ENCODE data around the gene VSTM4. TPM values are rescaled to one million over a fixed set of nuclear protein-coding genes. Genes with fewer than 3 reads are reported as not detected.

Gene VSTM4, protein sequence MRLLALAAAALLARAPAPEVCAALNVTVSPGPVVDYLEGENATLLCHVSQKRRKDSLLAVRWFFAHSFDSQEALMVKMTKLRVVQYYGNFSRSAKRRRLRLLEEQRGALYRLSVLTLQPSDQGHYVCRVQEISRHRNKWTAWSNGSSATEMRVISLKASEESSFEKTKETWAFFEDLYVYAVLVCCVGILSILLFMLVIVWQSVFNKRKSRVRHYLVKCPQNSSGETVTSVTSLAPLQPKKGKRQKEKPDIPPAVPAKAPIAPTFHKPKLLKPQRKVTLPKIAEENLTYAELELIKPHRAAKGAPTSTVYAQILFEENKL
- total RNA-seq (2014; rRNA removed; shearing (Covaris generic)) (0.23 and 0.66 TPM in 2 replicates), polyA plus RNA-seq (2016; fragmentation: Nextera tagmentation; extraction: Ambion mirVana) (0.21 and 0.56 TPM in 2 replicates)
- long read RNA-seq, partial matches to known transcripts, result 0 of 2 reads
- long read RNA-seq, other reads (novel, unspliced or antisense), result 0 of 2 reads

DNA sequence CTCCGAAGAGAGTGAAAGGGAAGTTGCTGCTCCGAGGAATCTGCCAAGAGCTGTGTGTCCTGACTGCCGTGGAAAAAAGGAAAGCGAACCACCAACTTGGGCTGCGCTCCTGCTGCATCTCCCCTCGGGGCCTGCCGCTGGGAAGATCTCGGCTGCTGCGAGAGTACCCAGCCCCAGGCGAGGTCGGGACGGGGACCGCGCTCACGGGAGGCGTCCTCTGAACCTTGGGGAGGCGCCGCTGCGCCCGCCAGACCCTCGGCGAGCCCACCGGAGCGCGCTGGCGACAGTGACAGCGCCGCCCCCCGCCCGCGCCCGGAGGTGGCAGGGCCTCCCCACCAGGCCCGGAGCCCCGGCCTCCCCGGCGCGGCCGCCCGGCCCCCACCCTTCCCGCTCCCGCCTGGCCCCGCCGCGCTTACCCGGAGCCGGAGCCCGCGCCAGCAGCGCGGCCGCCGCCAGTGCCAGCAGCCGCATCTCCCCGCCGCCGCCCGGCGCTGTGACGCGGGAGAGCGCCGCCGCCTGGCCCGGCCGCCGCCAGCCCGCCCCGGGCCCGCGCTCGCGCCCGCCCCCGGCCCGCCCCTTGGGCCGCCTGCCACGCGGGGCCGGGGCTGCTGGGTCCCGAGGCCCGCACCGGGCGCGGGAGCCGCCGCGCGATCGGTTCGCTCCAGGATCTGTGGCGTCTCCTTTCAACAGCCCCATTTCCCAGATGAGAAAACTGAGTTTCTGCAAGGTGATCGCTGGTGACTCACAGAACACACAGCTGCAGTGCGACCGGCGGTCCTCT, at the start of gene VSTM4:
Gene VSTM4 (minus strand): TSS at position 508 of the 781 bp plus-strand sequence. CDS start 37 bp downstream, at position 471.
- Histone ChIP-seq H3K36me3 (ENCODE audit: insufficient read depth) (no peaks in the 10 kb centered on the region), H3K4me2 (peak within 1 kb of the TSS; percentile 79), H3K27ac (ENCODE audit: low read depth) (no peak within 1 kb of the TSS), H3K4me3 (peak within 1 kb of the TSS; percentile 57), H3K27me3 (ENCODE audit: insufficient read depth) (peaks cover 11% of the 10 kb centered on the region), H3K9me2 (ENCODE audit: insufficient read depth) (no peaks in the 10 kb centered on the region), H4K20me1 (replicated peaks; ENCODE audit: insufficient read depth) (no peaks in the 10 kb centered on the region), H3F3A (replicated peaks; ENCODE audit: low read depth) (no peaks in the 10 kb centered on the region), H2AFZ (peak within 1 kb of the TSS; percentile 96), H3K4me1 (ENCODE audit: insufficient read depth) (no peaks in the 10 kb centered on the region), H3K79me2 (replicated peaks; ENCODE audit: insufficient read depth) (no peaks in the 10 kb centered on the region)
- DNase-seq (ENCODE audit: low spot score) (peak; percentile 61), ATAC-seq (peak; percentile 77)
- Mint-ChIP-seq H3K27ac (no peak within 1 kb of the TSS), H3K36me3 (ENCODE audit: low read depth) (no peaks in the 10 kb centered on the region), H3K4me1 (peaks cover 5% of the 10 kb centered on the region; the same call in 2 of the 3 replicates), H3K4me3 (peak within 1 kb of the TSS; percentile 80), H3K9me3 (no peaks in the 10 kb centered on the region), H3K27me3 (ENCODE audit: insufficient read depth, low read depth, poor library complexity) (peaks cover 10% of the 10 kb centered on the region)
- TF ChIP-seq ZNF114 (CRISPR knock-in tag; IDR thresholded peaks at IDR 0.05) (no peak), EZH2phosphoT487 (IDR thresholded peaks at IDR 0.05; ENCODE audit: unreplicated experiment) (no peak), POLR2AphosphoS5 (IDR thresholded peaks at IDR 0.05; ENCODE audit: low read depth) (no peak), JUNB (IDR thresholded peaks at IDR 0.05; ENCODE audit: unreplicated experiment) (no peak), NANOG (IDR thresholded peaks at IDR 0.05; ENCODE audit: borderline replicate concordance) (no peak), ZNF331 (CRISPR knock-in tag; IDR thresholded peaks at IDR 0.05; ENCODE audit: low read depth) (no peak), STAT1 (IDR thresholded peaks at IDR 0.05; ENCODE audit: unreplicated experiment) (no peak), CREB1 (CRISPR knock-in tag; IDR thresholded peaks at IDR 0.05; ENCODE audit: low read depth) (no peak)
- TF ChIP-seq, protein P1, sequence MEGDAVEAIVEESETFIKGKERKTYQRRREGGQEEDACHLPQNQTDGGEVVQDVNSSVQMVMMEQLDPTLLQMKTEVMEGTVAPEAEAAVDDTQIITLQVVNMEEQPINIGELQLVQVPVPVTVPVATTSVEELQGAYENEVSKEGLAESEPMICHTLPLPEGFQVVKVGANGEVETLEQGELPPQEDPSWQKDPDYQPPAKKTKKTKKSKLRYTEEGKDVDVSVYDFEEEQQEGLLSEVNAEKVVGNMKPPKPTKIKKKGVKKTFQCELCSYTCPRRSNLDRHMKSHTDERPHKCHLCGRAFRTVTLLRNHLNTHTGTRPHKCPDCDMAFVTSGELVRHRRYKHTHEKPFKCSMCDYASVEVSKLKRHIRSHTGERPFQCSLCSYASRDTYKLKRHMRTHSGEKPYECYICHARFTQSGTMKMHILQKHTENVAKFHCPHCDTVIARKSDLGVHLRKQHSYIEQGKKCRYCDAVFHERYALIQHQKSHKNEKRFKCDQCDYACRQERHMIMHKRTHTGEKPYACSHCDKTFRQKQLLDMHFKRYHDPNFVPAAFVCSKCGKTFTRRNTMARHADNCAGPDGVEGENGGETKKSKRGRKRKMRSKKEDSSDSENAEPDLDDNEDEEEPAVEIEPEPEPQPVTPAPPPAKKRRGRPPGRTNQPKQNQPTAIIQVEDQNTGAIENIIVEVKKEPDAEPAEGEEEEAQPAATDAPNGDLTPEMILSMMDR (conservative IDR thresholded peaks at IDR 0.05; ENCODE audit: low read depth in 2 of 2), result no peak
- TF ChIP-seq, protein P2, sequence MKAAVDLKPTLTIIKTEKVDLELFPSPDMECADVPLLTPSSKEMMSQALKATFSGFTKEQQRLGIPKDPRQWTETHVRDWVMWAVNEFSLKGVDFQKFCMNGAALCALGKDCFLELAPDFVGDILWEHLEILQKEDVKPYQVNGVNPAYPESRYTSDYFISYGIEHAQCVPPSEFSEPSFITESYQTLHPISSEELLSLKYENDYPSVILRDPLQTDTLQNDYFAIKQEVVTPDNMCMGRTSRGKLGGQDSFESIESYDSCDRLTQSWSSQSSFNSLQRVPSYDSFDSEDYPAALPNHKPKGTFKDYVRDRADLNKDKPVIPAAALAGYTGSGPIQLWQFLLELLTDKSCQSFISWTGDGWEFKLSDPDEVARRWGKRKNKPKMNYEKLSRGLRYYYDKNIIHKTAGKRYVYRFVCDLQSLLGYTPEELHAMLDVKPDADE (IDR thresholded peaks at IDR 0.05), result no peak
- TF ChIP-seq, protein P3, sequence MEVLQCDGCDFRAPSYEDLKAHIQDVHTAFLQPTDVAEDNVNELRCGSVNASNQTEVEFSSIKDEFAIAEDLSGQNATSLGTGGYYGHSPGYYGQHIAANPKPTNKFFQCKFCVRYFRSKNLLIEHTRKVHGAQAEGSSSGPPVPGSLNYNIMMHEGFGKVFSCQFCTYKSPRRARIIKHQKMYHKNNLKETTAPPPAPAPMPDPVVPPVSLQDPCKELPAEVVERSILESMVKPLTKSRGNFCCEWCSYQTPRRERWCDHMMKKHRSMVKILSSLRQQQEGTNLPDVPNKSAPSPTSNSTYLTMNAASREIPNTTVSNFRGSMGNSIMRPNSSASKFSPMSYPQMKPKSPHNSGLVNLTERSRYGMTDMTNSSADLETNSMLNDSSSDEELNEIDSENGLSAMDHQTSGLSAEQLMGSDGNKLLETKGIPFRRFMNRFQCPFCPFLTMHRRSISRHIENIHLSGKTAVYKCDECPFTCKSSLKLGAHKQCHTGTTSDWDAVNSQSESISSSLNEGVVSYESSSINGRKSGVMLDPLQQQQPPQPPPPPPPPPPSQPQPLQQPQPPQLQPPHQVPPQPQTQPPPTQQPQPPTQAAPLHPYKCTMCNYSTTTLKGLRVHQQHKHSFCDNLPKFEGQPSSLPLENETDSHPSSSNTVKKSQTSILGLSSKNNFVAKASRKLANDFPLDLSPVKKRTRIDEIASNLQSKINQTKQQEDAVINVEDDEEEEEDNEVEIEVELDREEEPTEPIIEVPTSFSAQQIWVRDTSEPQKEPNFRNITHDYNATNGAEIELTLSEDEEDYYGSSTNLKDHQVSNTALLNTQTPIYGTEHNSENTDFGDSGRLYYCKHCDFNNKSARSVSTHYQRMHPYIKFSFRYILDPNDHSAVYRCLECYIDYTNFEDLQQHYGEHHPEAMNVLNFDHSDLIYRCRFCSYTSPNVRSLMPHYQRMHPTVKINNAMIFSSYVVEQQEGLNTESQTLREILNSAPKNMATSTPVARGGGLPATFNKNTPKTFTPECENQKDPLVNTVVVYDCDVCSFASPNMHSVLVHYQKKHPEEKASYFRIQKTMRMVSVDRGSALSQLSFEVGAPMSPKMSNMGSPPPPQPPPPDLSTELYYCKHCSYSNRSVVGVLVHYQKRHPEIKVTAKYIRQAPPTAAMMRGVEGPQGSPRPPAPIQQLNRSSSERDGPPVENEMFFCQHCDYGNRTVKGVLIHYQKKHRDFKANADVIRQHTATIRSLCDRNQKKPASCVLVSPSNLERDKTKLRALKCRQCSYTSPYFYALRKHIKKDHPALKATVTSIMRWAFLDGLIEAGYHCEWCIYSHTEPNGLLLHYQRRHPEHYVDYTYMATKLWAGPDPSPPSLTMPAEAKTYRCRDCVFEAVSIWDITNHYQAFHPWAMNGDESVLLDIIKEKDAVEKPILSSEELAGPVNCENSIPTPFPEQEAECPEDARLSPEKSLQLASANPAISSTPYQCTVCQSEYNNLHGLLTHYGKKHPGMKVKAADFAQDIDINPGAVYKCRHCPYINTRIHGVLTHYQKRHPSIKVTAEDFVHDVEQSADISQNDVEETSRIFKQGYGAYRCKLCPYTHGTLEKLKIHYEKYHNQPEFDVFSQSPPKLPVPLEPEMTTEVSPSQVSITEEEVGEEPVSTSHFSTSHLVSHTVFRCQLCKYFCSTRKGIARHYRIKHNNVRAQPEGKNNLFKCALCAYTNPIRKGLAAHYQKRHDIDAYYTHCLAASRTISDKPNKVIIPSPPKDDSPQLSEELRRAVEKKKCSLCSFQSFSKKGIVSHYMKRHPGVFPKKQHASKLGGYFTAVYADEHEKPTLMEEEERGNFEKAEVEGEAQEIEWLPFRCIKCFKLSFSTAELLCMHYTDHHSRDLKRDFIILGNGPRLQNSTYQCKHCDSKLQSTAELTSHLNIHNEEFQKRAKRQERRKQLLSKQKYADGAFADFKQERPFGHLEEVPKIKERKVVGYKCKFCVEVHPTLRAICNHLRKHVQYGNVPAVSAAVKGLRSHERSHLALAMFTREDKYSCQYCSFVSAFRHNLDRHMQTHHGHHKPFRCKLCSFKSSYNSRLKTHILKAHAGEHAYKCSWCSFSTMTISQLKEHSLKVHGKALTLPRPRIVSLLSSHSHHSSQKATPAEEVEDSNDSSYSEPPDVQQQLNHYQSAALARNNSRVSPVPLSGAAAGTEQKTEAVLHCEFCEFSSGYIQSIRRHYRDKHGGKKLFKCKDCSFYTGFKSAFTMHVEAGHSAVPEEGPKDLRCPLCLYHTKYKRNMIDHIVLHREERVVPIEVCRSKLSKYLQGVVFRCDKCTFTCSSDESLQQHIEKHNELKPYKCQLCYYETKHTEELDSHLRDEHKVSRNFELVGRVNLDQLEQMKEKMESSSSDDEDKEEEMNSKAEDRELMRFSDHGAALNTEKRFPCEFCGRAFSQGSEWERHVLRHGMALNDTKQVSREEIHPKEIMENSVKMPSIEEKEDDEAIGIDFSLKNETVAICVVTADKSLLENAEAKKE (CRISPR knock-in tag; IDR thresholded peaks at IDR 0.05), result no peak
- TF ChIP-seq, protein P4, sequence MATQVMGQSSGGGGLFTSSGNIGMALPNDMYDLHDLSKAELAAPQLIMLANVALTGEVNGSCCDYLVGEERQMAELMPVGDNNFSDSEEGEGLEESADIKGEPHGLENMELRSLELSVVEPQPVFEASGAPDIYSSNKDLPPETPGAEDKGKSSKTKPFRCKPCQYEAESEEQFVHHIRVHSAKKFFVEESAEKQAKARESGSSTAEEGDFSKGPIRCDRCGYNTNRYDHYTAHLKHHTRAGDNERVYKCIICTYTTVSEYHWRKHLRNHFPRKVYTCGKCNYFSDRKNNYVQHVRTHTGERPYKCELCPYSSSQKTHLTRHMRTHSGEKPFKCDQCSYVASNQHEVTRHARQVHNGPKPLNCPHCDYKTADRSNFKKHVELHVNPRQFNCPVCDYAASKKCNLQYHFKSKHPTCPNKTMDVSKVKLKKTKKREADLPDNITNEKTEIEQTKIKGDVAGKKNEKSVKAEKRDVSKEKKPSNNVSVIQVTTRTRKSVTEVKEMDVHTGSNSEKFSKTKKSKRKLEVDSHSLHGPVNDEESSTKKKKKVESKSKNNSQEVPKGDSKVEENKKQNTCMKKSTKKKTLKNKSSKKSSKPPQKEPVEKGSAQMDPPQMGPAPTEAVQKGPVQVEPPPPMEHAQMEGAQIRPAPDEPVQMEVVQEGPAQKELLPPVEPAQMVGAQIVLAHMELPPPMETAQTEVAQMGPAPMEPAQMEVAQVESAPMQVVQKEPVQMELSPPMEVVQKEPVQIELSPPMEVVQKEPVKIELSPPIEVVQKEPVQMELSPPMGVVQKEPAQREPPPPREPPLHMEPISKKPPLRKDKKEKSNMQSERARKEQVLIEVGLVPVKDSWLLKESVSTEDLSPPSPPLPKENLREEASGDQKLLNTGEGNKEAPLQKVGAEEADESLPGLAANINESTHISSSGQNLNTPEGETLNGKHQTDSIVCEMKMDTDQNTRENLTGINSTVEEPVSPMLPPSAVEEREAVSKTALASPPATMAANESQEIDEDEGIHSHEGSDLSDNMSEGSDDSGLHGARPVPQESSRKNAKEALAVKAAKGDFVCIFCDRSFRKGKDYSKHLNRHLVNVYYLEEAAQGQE (IDR thresholded peaks at IDR 0.05; ENCODE audit: unreplicated experiment), result no peak

Data from GM23338 (cell line).